OCI-LY1 (cell line): ENCODE measurements around the gene STK32C.

Experiments used
- H2AFZ ChIP-seq: fragments of 200-600 bp; sonication (generic), shearing (Covaris generic); 2 replicates; pipeline ENCODE4 v1.6.0; 2014; ENCODE audit warnings: antibody characterized with exemption, mild to moderate bottlenecking, low read length
- H3F3A ChIP-seq: fragments of 200-600 bp; sonication (generic), shearing (Covaris generic); 2 replicates; pipeline ENCODE4 v1.6.0; 2014; ENCODE audit warnings: mild to moderate bottlenecking, antibody characterized with exemption, low read length, moderate library complexity; ENCODE audit not compliant: insufficient read depth
- H3K27ac ChIP-seq: fragments of 200-600 bp; sonication (generic); 2 replicates; pipeline ENCODE4 v1.5.1; 2014; ENCODE audit warnings: low read length, mixed run types, mild to moderate bottlenecking, low read depth; ENCODE audit not compliant: poor library complexity, severe bottlenecking
- H3K27me3 ChIP-seq: fragments of 200-600 bp; sonication (generic); 2 replicates; pipeline ENCODE4 v1.6.0; 2014; ENCODE audit warnings: antibody characterized with exemption, mild to moderate bottlenecking, low read length, moderate library complexity; ENCODE audit not compliant: insufficient read depth
- H3K36me3 ChIP-seq: fragments of 200-600 bp; sonication (generic); 2 replicates; pipeline ENCODE4 v1.6.1; 2014; ENCODE audit warnings: mild to moderate bottlenecking, antibody characterized with exemption, low read length, moderate library complexity, mixed read lengths; ENCODE audit not compliant: insufficient read depth
- H3K4me1 ChIP-seq: fragments of 200-600 bp; sonication (generic); 2 replicates; pipeline ENCODE4 v1.5.1; 2014; ENCODE audit warnings: mild to moderate bottlenecking, low read length, moderate library complexity; ENCODE audit not compliant: insufficient read depth, severe bottlenecking
- H3K4me2 ChIP-seq: fragments of 200-600 bp; sonication (generic), shearing (Covaris generic); 2 replicates; pipeline ENCODE4 v1.6.1; 2014; ENCODE audit warnings: low read length
- H3K4me3 ChIP-seq: fragments of 200-600 bp; sonication (generic); 2 replicates; pipeline ENCODE4 v1.5.1; 2014; ENCODE audit warnings: low read length, low read depth, mild to moderate bottlenecking, mixed read lengths; ENCODE audit not compliant: poor library complexity, severe bottlenecking
- H3K79me2 ChIP-seq: fragments of 200-600 bp; shearing (Covaris generic); 2 replicates; pipeline ENCODE4 v1.6.1; 2016; ENCODE audit warnings: mixed run types, low read length, mixed read lengths; ENCODE audit not compliant: insufficient read depth
- H3K9ac ChIP-seq: fragments of 200-600 bp; sonication (generic), shearing (Covaris generic); 2 replicates; pipeline ENCODE4 v1.6.1; 2014; ENCODE audit warnings: mild to moderate bottlenecking, low read length, mixed read lengths
- H3K9me2 ChIP-seq: fragments of 200-600 bp; sonication (generic), shearing (Covaris generic); 2 replicates; pipeline ENCODE4 v1.6.1; 2014; ENCODE audit warnings: low read depth, mild to moderate bottlenecking, low read length, mixed read lengths
- H3K9me3 ChIP-seq: fragments of 200-600 bp; shearing (Covaris generic); 2 replicates; pipeline ENCODE4 v1.6.1; 2014; ENCODE audit warnings: low read length, mixed read lengths
- H4K20me1 ChIP-seq: fragments of 200-600 bp; sonication (generic), shearing (Covaris generic); 2 replicates; pipeline ENCODE4 v1.6.0; 2016; ENCODE audit warnings: mild to moderate bottlenecking, low read length; ENCODE audit not compliant: insufficient read depth
- CTCF ChIP-seq: fragments of 200-600 bp; sonication (generic), shearing (Covaris generic); IDR thresholded peaks from 2 replicates; pipeline ENCODE4 v1.5.1; 2017; ENCODE audit warnings: mild to moderate bottlenecking, antibody characterized with exemption, low read length, moderate library complexity, mixed read lengths
- EZH2 ChIP-seq: fragments of 200-600 bp; sonication (generic), shearing (Covaris generic); IDR thresholded peaks from 2 replicates; pipeline ENCODE4 v1.8.0; 2017; ENCODE audit warnings: borderline replicate concordance, mixed run types, mild to moderate bottlenecking, antibody characterized with exemption, low read length, moderate library complexity, mixed read lengths

Gene STK32C

GRCh38 chr10:132255489-132256344 is 52.0 kb downstream of the STK32C start:
- H3K4me2 ChIP-seq: no peak overlapping the region
- no peak overlapping the region for H3K27ac ChIP-seq
- no peak overlapping the region for H2AFZ ChIP-seq
- no peaks in the 10 kb centered on the region; the same call in 1 of the 2 replicates for H3K27me3 ChIP-seq
- H4K20me1 ChIP-seq: no peaks in the 10 kb centered on the region
- H3F3A ChIP-seq: no peaks in the 10 kb centered on the region
- no peak overlapping the region for H3K4me3 ChIP-seq
- no peaks in the 10 kb centered on the region for H3K79me2 ChIP-seq
- no peaks in the 10 kb centered on the region for H3K4me1 ChIP-seq
- H3K9me2 ChIP-seq: no peaks in the 10 kb centered on the region
- TF ChIP-seq EZH2: no peak
- TF ChIP-seq CTCF: no peak
- H3K36me3 ChIP-seq: no peaks in the 10 kb centered on the region
- no peaks in the 10 kb centered on the region for H3K9me3 ChIP-seq
- no peak overlapping the region for H3K9ac ChIP-seq

GRCh38 chr10:132254841-132255240 is 52.9 kb downstream of the STK32C start:
- Histone ChIP-seq H3K9me3 (no peaks in the 10 kb centered on the region), H3K9me2 (no peaks in the 10 kb centered on the region), H2AFZ (no peak overlapping the region), H3K9ac (no peak overlapping the region), H3K4me3 (no peak overlapping the region), H3K27me3 (no peaks in the 10 kb centered on the region; the same call in 1 of the 2 replicates), H3F3A (no peaks in the 10 kb centered on the region), H3K27ac (no peak overlapping the region), H3K4me2 (no peak overlapping the region), H3K4me1 (no peaks in the 10 kb centered on the region), H3K36me3 (no peaks in the 10 kb centered on the region), H3K79me2 (no peaks in the 10 kb centered on the region), H4K20me1 (no peaks in the 10 kb centered on the region)
- TF ChIP-seq EZH2 (no peak), CTCF (no peak)

GRCh38 chr10:132253092-132253687 is 54.6 kb downstream of the STK32C start:
- Histone ChIP-seq H3K4me3 (no peak overlapping the region), H3K4me1 (no peaks in the 10 kb centered on the region), H3K4me2 (no peak overlapping the region), H3K9me2 (no peaks in the 10 kb centered on the region), H3F3A (no peaks in the 10 kb centered on the region), H4K20me1 (no peaks in the 10 kb centered on the region), H3K9ac (no peak overlapping the region), H3K79me2 (no peaks in the 10 kb centered on the region), H3K36me3 (no peaks in the 10 kb centered on the region), H3K27me3 (no peaks in the 10 kb centered on the region; the same call in 1 of the 2 replicates), H3K9me3 (no peaks in the 10 kb centered on the region), H3K27ac (no peak overlapping the region), H2AFZ (no peak overlapping the region)
- TF ChIP-seq CTCF: no peak
- no peak for TF ChIP-seq EZH2
